ENCODE data around the gene HOXD4. TPM values are rescaled to one million over a fixed set of nuclear protein-coding genes. Genes with fewer than 3 reads are reported as not detected.

The HOXD4 gene
- total RNA-seq, 1 donor from 2014 or later: not detected

DNA sequence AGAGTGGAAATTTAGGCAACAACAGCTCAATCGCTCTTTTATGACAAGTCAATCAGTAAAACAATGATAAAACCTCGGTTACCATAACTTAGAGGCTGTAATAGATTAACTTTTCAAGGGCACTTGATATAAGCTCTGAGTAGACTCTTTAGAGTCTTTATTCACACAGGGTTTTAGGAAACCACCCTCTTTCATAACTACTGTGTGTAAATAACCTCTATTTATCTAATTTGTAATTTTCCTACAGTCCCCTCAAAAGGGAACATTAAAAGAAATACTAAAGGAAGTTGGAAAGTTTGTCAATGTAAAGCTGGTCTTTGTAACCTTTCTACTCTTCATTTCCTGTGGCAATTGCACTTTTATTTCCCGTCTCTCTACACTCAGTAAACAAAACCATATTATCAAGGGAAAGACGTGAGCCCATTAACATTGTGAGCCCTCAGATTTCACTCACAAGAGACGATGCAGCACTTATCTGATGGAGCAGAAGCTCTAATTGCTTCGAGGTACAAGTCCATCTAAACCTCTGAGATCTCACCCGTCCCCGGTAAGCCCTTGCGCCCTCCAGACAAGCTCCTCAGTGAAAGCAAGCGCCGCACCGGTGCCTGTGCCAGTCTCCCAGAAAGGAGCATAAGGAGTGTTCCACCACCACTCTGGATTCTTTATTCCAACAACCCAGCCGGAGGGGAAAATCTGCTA lies 36.0 kb downstream of the HOXD4 start:
- DNase-seq (no peak), ATAC-seq (ENCODE audit: low read depth) (no peak)
- Mint-ChIP-seq H3K27me3 (peaks cover 64% of the 10 kb centered on the region), H3K4me3 (peak overlapping the region; percentile 83), H3K9me3 (no peaks in the 10 kb centered on the region), H3K27ac (no peak overlapping the region), H3K36me3 (ENCODE audit: low read depth) (no peaks in the 10 kb centered on the region), H3K4me1 (peaks cover 19% of the 10 kb centered on the region)
- ChIA-PET POLR2A (no interaction called here), CTCF (no interaction called here)
- TF ChIP-seq, protein P1, sequence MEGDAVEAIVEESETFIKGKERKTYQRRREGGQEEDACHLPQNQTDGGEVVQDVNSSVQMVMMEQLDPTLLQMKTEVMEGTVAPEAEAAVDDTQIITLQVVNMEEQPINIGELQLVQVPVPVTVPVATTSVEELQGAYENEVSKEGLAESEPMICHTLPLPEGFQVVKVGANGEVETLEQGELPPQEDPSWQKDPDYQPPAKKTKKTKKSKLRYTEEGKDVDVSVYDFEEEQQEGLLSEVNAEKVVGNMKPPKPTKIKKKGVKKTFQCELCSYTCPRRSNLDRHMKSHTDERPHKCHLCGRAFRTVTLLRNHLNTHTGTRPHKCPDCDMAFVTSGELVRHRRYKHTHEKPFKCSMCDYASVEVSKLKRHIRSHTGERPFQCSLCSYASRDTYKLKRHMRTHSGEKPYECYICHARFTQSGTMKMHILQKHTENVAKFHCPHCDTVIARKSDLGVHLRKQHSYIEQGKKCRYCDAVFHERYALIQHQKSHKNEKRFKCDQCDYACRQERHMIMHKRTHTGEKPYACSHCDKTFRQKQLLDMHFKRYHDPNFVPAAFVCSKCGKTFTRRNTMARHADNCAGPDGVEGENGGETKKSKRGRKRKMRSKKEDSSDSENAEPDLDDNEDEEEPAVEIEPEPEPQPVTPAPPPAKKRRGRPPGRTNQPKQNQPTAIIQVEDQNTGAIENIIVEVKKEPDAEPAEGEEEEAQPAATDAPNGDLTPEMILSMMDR (IDR thresholded peaks at IDR 0.05): no peak
- intact Hi-C loops (cut with micrococcal nuclease): no loop called here

DNA sequence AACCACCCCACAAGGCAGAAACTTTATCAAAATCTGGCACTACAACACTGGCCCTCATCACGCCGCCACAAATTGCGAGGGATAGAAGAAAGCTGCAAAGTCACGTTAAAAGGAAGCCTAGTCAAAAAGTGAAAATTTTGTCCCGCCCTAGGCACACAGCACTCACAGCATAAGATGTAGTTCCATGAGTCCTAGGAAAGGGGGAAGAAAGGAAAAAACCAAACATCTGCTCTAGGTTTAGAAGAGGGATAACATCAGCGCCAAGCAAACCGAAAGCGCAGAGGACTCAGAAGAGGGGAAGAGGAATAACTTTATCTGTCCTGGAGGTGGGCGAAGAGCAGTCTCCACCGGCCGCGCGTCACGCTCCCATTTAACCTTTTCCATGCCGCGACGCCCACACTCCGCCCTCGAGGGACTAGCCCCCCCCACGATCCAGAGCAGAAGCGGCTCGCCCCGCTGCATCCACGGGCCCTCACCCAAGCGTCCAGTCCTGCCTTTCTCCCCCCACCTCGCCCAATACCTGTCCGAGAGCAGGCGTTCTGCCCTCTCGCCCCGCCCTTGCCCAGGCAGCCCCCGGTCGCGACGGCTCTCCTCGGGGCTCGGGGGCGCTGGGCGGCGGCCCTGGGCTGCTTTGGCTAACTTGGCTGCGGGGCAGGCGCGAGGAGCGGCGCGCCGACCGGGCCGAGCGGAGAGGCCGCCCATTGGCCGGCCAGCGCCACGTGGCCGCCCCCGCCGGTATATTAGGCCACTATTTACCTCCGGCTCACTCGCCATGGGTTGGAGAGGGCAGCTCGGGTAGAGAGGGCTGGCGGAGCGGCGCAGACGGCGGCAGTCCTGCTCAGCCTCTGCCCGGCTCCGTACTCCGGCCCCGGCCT lies 36.8 kb downstream of the HOXD4 start, which contains the start of gene HOXD1:
Gene HOXD1 (plus strand): TSS at position 770 of the 875 bp plus-strand sequence. CDS start 134 bp downstream, outside the sequence.
- TF ChIP-seq, protein P1 (IDR thresholded peaks at IDR 0.05): no peak
- Mint-ChIP-seq H3K9me3 (no peaks in the 10 kb centered on the region), H3K27me3 (peaks cover 60% of the 10 kb centered on the region), H3K4me1 (peaks cover 19% of the 10 kb centered on the region), H3K4me3 (peak within 1 kb of the TSS; percentile 83), H3K36me3 (ENCODE audit: low read depth) (no peaks in the 10 kb centered on the region), H3K27ac (no peak within 1 kb of the TSS)
- intact Hi-C loops (cut with micrococcal nuclease): no loop called here
- ChIA-PET POLR2A (no interaction called here), CTCF (no interaction called here)
- ATAC-seq (ENCODE audit: low read depth) (no peak), DNase-seq (no peak)

DNA sequence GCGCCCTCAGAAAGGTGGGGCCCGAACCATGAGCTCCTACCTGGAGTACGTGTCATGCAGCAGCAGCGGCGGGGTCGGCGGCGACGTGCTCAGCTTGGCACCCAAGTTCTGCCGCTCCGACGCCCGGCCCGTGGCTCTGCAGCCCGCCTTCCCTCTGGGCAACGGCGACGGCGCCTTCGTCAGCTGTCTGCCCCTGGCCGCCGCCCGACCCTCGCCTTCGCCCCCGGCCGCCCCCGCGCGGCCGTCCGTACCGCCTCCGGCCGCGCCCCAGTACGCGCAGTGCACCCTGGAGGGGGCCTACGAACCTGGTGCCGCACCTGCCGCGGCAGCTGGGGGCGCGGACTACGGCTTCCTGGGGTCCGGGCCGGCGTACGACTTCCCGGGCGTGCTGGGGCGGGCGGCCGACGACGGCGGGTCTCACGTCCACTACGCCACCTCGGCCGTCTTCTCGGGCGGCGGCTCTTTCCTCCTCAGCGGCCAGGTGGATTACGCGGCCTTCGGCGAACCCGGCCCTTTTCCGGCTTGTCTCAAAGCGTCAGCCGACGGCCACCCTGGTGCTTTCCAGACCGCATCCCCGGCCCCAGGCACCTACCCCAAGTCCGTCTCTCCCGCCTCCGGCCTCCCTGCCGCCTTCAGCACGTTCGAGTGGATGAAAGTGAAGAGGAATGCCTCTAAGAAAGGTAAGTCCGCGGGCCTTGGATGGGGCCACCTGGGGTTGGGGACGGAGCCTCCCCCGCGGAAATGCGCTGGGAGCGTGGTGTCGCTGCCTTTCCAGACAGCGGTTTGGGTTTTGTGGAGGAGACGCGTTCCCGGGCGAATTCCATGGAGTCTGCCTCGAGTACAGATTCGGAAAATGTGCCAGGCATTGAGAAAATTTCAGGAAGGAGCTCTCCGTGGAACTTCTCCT lies 37.7 kb downstream of the HOXD4 start:
- TF ChIP-seq, protein P1 (IDR thresholded peaks at IDR 0.05): no peak
- Mint-ChIP-seq H3K4me1 (peaks cover 19% of the 10 kb centered on the region), H3K27ac (no peak overlapping the region), H3K9me3 (no peaks in the 10 kb centered on the region), H3K36me3 (ENCODE audit: low read depth) (no peaks in the 10 kb centered on the region), H3K4me3 (peak overlapping the region; percentile 64), H3K27me3 (peaks cover 56% of the 10 kb centered on the region)
- ATAC-seq (ENCODE audit: low read depth) (no peak), DNase-seq (no peak)
- ChIA-PET CTCF (interaction anchor here (1.3 kb wide), 1 partner anchor 8 kb away, joined by 3 read pairs; no protein-coding TSS in a partner anchor), POLR2A (no interaction called here)
- intact Hi-C loops (cut with micrococcal nuclease): no loop called here

DNA sequence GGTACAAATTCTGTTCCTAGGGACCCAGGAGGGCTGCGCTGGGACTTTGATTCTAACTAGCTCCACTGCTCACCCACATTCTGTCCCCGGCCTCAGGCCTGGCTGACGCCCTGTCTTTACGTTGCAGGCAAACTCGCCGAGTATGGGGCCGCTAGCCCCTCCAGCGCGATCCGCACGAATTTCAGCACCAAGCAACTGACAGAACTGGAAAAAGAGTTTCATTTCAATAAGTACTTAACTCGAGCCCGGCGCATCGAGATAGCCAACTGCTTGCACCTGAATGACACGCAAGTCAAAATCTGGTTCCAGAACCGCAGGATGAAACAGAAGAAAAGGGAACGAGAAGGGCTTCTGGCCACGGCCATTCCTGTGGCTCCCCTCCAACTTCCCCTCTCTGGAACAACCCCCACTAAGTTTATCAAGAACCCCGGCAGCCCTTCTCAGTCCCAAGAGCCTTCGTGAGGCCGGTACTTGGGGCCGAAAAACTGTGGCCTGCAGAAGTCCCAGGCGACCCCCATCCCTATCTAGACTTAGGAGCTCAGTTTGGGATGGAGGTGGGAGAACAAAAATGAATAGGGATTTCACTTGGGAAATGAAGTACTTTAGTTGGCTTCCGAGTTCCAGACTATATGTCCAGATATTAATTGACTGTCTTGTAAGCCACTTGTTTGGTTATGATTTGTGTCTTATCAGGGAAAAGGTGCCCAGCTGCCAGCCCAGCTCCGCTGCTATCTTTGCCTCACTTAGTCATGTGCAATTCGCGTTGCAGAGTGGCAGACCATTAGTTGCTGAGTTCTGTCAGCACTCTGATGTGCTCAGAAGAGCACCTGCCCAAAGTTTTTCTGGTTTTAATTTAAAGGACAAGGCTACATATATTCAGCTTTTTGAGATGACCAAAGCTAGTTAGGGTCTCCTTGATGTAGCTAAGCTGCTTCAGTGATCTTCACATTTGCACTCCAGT lies 38.6 kb downstream of the HOXD4 start:
- no peak overlapping the region for H3K27ac Mint-ChIP-seq
- ChIA-PET POLR2A (no interaction called here), CTCF (interaction anchor here (1.3 kb wide), 1 partner anchor 9 kb away, joined by 3 read pairs; no protein-coding TSS in a partner anchor)
- no peaks in the 10 kb centered on the region for H3K36me3 Mint-ChIP-seq (ENCODE audit: low read depth)
- ATAC-seq (ENCODE audit: low read depth) (no peak), DNase-seq (no peak)
- H3K4me1 Mint-ChIP-seq: peaks cover 19% of the 10 kb centered on the region
- H3K4me3 Mint-ChIP-seq: peak overlapping the region; percentile 64
- TF ChIP-seq, protein P1 (IDR thresholded peaks at IDR 0.05): no peak
- intact Hi-C loops (cut with micrococcal nuclease): no loop called here
- H3K9me3 Mint-ChIP-seq: no peaks in the 10 kb centered on the region
- H3K27me3 Mint-ChIP-seq: peaks cover 54% of the 10 kb centered on the region
